ENCODE results near the gene BLOC1S1.

GRCh38 chr12:55725556-55725955, 9.7 kb downstream of the BLOC1S1 start:
- TF ChIP-seq POLR2A (IDR thresholded peaks at IDR 0.05) (no peak), POLR2AphosphoS5 (IDR thresholded peaks at IDR 0.05) (no peak)
- TF ChIP-seq, protein P1, sequence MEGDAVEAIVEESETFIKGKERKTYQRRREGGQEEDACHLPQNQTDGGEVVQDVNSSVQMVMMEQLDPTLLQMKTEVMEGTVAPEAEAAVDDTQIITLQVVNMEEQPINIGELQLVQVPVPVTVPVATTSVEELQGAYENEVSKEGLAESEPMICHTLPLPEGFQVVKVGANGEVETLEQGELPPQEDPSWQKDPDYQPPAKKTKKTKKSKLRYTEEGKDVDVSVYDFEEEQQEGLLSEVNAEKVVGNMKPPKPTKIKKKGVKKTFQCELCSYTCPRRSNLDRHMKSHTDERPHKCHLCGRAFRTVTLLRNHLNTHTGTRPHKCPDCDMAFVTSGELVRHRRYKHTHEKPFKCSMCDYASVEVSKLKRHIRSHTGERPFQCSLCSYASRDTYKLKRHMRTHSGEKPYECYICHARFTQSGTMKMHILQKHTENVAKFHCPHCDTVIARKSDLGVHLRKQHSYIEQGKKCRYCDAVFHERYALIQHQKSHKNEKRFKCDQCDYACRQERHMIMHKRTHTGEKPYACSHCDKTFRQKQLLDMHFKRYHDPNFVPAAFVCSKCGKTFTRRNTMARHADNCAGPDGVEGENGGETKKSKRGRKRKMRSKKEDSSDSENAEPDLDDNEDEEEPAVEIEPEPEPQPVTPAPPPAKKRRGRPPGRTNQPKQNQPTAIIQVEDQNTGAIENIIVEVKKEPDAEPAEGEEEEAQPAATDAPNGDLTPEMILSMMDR (IDR thresholded peaks at IDR 0.05), result no peak

Measured in breast epithelium (tissue), 3 donors.